HG03439 (cell line): ENCODE data around the gene OR10G3.

Experiments used
- ATAC-seq: cut with Tn5 transposase; IDR thresholded peaks from one replicate; pipeline ENCODE4 v1.9.1; 2021; ENCODE audit warnings: mild to moderate bottlenecking, moderate library complexity; ENCODE audit not compliant: unreplicated experiment

The OR10G3 gene

DNA sequence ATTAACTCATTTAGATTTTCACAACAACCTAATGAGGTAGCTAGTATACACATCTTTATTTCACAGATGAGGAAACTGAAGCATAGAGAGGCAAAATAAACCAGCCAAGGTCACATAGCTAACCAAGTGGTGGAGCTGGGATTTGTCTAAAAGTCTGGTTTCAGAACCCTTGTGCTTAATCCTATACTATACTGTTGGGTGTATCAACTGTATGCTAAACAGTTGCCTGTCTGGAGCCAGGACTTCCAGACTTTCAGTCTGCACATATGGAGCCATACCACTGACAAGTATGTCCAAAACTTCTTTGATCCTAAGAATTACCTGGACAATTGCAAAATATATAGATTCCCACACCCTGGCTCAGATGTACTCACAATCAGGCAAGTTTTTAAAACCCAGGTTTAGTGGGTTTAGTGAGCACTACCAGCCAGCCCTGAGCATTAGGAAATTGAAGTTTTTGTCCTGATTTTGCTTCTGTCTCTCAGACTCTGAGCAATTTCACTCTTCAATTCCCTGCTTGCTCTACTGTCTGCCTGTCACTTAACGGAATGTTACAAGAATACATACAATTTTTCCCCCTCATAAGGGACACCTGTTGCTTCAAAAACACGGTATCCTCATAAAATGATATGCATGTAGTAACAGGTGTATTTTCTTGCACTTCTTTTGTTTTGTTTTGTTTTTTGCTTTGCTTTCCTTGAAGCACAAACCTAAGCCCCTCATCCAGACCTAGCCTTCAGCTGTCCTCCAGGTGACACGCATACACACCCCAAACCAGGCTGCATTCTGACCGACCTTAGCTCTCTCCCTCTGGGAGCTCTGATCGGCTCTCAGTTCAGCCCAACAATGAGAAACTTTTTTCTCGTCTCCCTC lies 44.1 kb downstream of the OR10G3 start:
- no peak for ATAC-seq

DNA sequence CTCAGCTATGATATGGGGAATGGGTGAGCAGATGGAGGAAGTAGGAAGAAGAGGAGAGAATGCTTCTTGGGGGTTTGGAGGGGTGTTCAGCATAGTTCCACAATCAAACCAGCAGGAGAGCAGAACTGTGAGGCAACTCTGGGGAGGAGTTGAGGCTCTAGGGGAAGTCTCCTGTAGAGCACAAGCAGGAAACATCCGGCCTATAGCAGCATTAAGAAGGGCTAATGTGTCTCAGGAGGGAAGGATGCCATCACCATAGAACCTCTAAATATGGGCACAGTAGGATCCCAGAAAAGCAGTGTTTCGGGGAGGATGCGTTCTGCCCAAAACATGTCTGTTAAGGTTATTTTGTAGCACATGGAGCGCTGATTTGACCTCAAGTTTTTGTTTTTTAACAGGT lies 45.3 kb downstream of the OR10G3 start:
- ATAC-seq, result no peak

DNA sequence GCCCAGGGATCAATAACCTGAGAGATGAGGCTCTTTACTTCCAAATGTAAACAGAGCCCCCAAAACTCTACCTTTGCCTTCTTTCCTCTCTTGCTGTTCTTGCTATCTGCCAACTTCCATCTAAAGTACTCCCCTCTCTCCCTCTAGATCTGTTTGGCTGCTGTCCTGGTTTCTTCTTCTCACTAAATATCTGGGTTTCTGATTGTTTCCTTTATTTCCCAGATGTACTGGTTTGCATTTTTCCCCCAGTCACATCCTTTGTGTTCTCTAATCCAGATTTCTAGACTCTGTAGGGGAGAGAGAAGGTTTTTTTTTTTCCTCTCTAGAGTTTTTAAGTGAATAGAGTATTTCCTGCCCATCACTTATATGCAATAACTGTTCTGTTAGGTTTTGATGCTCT lies 46.6 kb downstream of the OR10G3 start:
- ATAC-seq, result no peak

GRCh38 chr14:21529515-21529914 lies 50.4 kb downstream of the OR10G3 start:
- no peak for ATAC-seq

DNA sequence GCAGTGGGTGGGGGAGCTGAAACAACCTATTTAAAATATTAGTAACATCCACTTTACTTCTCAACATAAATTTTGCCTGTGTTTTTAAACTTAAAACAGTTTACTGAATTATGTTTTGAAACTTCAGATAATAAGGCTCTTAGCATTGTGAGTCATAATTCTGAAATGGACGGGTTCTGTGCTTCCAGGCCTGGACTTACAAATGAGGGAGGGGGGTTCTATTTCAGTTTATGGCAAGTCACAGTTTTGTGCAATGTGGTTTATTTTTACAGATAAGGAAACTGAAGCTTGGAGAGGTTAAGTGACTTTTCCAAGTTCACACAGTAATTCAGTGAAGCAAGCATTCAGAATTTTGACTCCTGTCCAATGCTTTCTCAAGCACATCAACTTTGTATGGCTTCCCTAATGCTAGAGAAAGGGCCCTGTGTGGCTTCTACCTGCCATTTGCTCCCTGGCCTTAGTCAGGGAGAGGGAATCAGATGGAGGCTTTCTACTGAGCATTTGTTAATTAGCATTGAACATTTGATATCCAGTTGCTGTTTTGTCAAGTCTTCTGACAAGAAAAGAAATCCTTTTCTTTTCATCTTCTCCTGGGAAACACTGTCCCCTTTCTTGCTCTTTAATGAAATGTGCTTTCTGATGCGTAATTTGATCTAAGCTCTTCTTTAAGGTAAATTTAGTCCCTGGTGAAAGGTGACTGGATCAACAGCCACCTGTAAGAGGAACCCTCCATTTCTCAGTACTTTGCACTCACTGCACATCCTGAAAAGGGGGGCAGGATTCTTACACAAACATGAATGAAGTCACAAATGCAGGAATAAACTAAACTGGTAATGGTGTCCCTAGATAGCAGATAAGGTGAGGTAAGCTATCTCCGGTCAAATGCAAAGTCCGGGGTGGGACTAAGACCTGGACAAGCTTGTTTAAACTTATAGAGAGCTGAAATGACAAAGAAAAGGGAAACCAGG lies 51.2 kb downstream of the OR10G3 start:
- ATAC-seq, result no peak

GRCh38 chr14:21527318-21527679 lies 52.6 kb downstream of the OR10G3 start:
- no peak for ATAC-seq

DNA sequence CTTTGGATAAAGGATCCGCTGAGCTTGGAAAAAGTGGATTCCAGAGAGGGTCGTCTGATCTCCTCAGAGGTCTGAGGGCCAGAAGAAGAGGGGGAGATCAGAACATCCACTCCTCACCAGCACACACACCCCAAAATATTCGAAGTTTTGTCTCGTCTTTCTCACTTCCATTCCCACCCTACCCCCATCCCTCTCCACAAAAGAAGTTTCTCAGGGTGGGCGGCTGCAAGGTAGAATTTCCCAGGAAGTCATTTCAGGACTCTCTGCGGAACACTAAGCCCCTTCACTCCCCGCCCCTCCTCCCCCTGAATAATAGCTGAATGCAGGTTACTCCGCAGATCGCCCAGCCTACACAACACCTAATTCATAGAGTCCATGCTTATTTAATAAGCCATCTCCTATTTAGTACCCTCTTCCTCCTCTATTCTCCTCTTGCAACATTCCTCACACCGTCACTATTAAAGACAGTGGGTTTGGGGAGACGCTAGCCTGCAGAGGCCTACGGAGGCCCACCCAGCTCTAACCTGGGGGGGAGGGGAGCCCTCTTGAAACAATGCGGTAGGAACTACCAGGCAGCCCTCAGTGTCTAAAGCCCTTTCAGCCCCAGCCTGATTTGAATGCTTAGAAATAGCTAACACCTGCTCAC lies 53.1 kb downstream of the OR10G3 start:
- no peak for ATAC-seq

DNA sequence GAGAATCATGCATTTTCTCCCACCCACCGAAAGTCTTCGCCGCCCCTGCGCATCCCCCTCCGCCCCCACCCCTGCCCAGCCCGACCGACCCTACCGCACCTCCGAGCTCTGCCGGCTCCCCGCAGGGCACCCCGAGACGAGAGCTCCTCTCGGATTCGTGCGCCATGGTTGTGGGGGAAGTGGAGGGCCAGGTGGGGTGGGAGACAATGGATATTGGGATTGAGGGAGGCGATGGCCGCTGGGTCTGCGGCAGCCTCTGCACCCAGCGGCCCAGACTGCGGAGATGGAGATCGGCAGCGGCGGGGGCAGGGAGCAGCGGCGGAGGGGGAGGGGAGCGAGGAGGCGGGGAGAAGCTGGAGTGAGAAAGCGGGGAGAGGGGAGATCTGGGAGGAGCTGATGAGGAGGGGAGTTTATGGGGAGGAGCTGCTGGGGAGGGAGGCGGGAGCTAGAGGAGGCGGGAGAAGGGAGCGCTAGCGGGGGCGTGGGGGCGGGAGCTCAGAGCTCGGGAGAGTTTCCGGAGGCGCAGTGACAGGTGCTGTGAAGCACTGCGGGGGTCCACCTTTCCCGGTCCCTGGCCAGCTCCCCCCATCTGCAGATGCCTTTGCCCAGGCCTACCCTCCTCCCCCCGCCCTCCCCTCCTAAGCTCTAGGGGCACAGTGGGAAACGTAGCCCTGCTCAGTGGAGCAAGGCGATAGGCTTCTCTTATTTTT lies 53.8 kb downstream of the OR10G3 start, which contains the start of gene SALL2:
SALL2 (minus strand) TSS at position 385 of the 710 bp plus-strand sequence; CDS start at position 166, 219 bp downstream.
- no peak for ATAC-seq

DNA sequence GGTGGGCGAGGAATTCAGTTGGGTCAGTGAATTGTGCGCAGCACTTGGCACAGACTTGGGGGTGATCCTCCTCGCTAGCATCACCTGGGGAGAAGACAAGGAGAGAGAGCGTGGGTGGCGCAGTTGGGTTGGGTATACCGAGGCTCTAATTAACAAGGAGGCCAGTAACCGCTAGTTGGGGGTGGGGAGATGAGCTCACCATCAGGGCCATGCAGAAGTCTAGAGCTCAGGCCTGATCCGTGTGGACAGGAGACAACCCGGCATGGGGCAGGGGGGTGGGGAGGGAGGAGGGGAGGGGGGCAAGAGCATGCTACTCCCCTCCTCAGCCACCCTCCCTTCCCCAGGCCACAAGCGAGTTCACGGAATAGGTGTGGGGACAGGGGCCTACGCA lies 54.3 kb downstream of the OR10G3 start:
- no peak for ATAC-seq

GRCh38 chr14:21524575-21525490 lies 55.0 kb downstream of the OR10G3 start:
- ATAC-seq, result no peak

GRCh38 chr14:21523203-21523602 lies 56.7 kb downstream of the OR10G3 start:
- ATAC-seq, result no peak

GRCh38 chr14:21521501-21521900 lies 58.4 kb downstream of the OR10G3 start:
- no peak for ATAC-seq

- no peak for ATAC-seq
Observed at GRCh38 chr14:21520767-21521166, 59.1 kb downstream of the OR10G3 start.

DNA sequence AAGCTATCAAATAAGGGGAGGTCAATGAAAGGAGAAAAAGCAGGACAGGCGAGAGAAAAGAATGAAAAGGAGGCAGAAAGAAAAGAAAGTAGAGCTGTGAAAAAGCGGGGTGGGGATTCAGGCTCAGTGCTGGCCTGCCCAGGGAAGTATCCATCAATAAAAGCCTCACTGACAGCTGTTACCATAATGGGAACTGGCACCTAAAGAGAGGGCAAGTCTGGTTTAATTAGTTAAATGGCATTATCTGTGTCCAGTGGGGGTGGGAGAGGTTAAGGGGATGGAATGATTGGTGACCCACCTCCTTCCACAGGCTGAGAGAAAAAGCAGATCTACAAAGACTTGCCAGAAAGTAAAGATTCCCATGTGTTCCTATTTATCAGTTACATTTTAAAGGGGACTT lies 61.2 kb downstream of the OR10G3 start:
- ATAC-seq, result no peak
